Mesenchymal stem cell (in vitro differentiated cells and primary cell): ENCODE results near the gene CHMP6.

Source experiments
- DNase-seq: peaks from one replicate; pipeline ENCODE4 v3.0.0-alpha.2; 2013
- H2AFZ ChIP-seq: one replicate; pipeline ENCODE4 v1.6.1; 2013; ENCODE audit warnings: low read depth, mild to moderate bottlenecking, control low read depth, inconsistent platforms, low read length, moderate library complexity
- H2AK5ac ChIP-seq: 2 replicates; pipeline ENCODE4 v1.6.1; 2013; ENCODE audit warnings: low read length, moderate library complexity, mild to moderate bottlenecking, inconsistent platforms; ENCODE audit not compliant: severe bottlenecking
- H2BK120ac ChIP-seq: one replicate; pipeline ENCODE4 v1.6.1; 2013; ENCODE audit warnings: low read depth, mild to moderate bottlenecking, inconsistent platforms, low read length, moderate library complexity
- H2BK12ac ChIP-seq, 2 experiments: one replicate each; pipeline ENCODE4 v1.6.1; 2013; ENCODE audit warnings: inconsistent platforms in 2 of 2, low read length in 2 of 2, mild to moderate bottlenecking in 2 of 2, moderate library complexity in 2 of 2, control low read depth in 1 of 2
- H2BK15ac ChIP-seq: one replicate; pipeline ENCODE4 v1.6.1; 2013; ENCODE audit warnings: mild to moderate bottlenecking, low read depth, inconsistent platforms; ENCODE audit not compliant: poor library complexity, severe bottlenecking
- H2BK5ac ChIP-seq: 2 replicates; pipeline ENCODE4 v1.6.1; 2013; ENCODE audit warnings: low read depth, mild to moderate bottlenecking, low read length, control low read depth, inconsistent platforms; ENCODE audit not compliant: poor library complexity, severe bottlenecking
- H3K14ac ChIP-seq, 2 experiments: one replicate each; pipeline ENCODE4 v1.6.1; 2013; ENCODE audit warnings: inconsistent platforms in 2 of 2, low read length in 2 of 2, control low read depth in 1 of 2, mild to moderate bottlenecking in 1 of 2, moderate library complexity in 1 of 2
- H3K18ac ChIP-seq, 2 experiments: one replicate each; pipeline ENCODE4 v1.6.1; 2013; ENCODE audit warnings: inconsistent platforms in 2 of 2, low read length in 2 of 2, control low read depth in 1 of 2, low read depth in 1 of 2, mild to moderate bottlenecking in 1 of 2
- H3K23ac ChIP-seq, 2 experiments: one replicate each; pipeline ENCODE4 v1.6.1; 2013; ENCODE audit warnings: inconsistent platforms in 2 of 2, low read length in 2 of 2, mild to moderate bottlenecking in 2 of 2, moderate library complexity in 2 of 2, control low read depth in 1 of 2
- H3K27ac ChIP-seq: 2 replicates; pipeline ENCODE4 v1.5.1; 2013; ENCODE audit warnings: mild to moderate bottlenecking, moderate library complexity, low read length, control low read depth, inconsistent platforms; ENCODE audit not compliant: poor library complexity, severe bottlenecking
- H3K27me3 ChIP-seq, 2 experiments: 2 replicates each; pipeline versions ENCODE4 v1.6.1 to v1.7.0; 2013; ENCODE audit warnings: low read length in 2 of 2, mild to moderate bottlenecking in 2 of 2, moderate library complexity in 2 of 2, control low read depth in 1 of 2, inconsistent platforms in 1 of 2; ENCODE audit not compliant: control insufficient read depth in 1 of 2, insufficient read depth in 1 of 2
- H3K36me3 ChIP-seq, 2 experiments: 2 replicates each; pipeline versions ENCODE4 v1.6.1 to v1.7.0; 2013; ENCODE audit warnings: low read length in 2 of 2, control low read depth in 1 of 2, inconsistent platforms in 1 of 2, low read depth in 1 of 2, mild to moderate bottlenecking in 1 of 2; ENCODE audit not compliant: insufficient read depth in 2 of 2, control insufficient read depth in 1 of 2
- H3K4ac ChIP-seq, 2 experiments: one replicate each; pipeline ENCODE4 v1.6.1; 2013; ENCODE audit warnings: inconsistent platforms in 2 of 2, low read length in 2 of 2, mild to moderate bottlenecking in 2 of 2, moderate library complexity in 2 of 2, control low read depth in 1 of 2, low read depth in 1 of 2
- H3K4me1 ChIP-seq: 2 replicates; pipeline ENCODE4 v1.6.1; 2013; ENCODE audit warnings: low read depth, low read length, control low read depth; ENCODE audit not compliant: control insufficient read depth, insufficient read depth
- H3K4me2 ChIP-seq: 2 replicates; pipeline ENCODE4 v1.6.1; 2013; ENCODE audit warnings: low read length, mild to moderate bottlenecking, inconsistent platforms; ENCODE audit not compliant: poor library complexity, severe bottlenecking
- H3K4me3 ChIP-seq, 2 experiments: 2 replicates each; pipeline versions ENCODE4 v1.5.1 to v1.7.0; 2013; ENCODE audit warnings: low read length in 2 of 2, mild to moderate bottlenecking in 2 of 2, control low read depth in 1 of 2, low read depth in 1 of 2; ENCODE audit not compliant: insufficient read depth in 1 of 2
- H3K79me1 ChIP-seq: replicated peaks from 2 replicates; pipeline ENCODE4 v1.6.1; 2013; ENCODE audit warnings: mild to moderate bottlenecking, control low read depth, low read length, inconsistent platforms; ENCODE audit not compliant: poor library complexity, severe bottlenecking
- H3K9ac ChIP-seq: 2 replicates; pipeline ENCODE4 v1.7.0; 2013; ENCODE audit warnings: mild to moderate bottlenecking, low read length, moderate library complexity
- H3K9me3 ChIP-seq: 2 replicates; pipeline ENCODE4 v1.7.0; 2013; ENCODE audit warnings: mild to moderate bottlenecking, low read length; ENCODE audit not compliant: control insufficient read depth
- H4K8ac ChIP-seq: one replicate; pipeline ENCODE4 v1.6.1; 2013; ENCODE audit warnings: inconsistent platforms, mild to moderate bottlenecking, low read length, moderate library complexity
- H4K91ac ChIP-seq: one replicate; pipeline ENCODE4 v1.6.1; 2013; ENCODE audit warnings: mild to moderate bottlenecking, low read length, inconsistent platforms
- WGBS: methylation state at CpG from one replicate; pipeline ENCODE4 v1.1.7; 2013; ENCODE audit warnings: mixed read lengths; 5-methylcytosine and 5-hydroxymethylcytosine counted together

Gene CHMP6

GRCh38 chr17:80955671-80956280 lies 35.9 kb upstream of the CHMP6 start:
- no peak overlapping the region for H3K9ac ChIP-seq
- H3K23ac ChIP-seq, result no peak overlapping the region
- no peak overlapping the region for H2BK12ac ChIP-seq
- H3K27me3 ChIP-seq, result no peaks in the 10 kb centered on the region
- no peak overlapping the region for H2BK5ac ChIP-seq
- no peak for DNase-seq
- WGBS, result 96% methylated on average over 16 of the region's 16 CpGs
- H3K79me1 ChIP-seq, result no peaks in the 10 kb centered on the region
- no peak overlapping the region for H4K8ac ChIP-seq
- H4K91ac ChIP-seq, result no peak overlapping the region
- no peak overlapping the region for H2BK15ac ChIP-seq
- no peak overlapping the region for H3K4me3 ChIP-seq
- no peak overlapping the region for H3K14ac ChIP-seq
- no peak overlapping the region for H2BK120ac ChIP-seq
- H2AFZ ChIP-seq, result no peak overlapping the region
- H2AK5ac ChIP-seq, result no peak overlapping the region
- no peak overlapping the region for H3K27ac ChIP-seq
- peaks cover 24 to 57% of the 10 kb centered on the region in 2 experiments for H3K36me3 ChIP-seq
- no peaks in the 10 kb centered on the region for H3K9me3 ChIP-seq
- no peak overlapping the region for H3K18ac ChIP-seq
- H3K4me1 ChIP-seq, result peaks cover 2% of the 10 kb centered on the region
- H3K4me2 ChIP-seq, result no peak overlapping the region
- no peak overlapping the region for H3K4ac ChIP-seq

- Histone ChIP-seq H3K18ac (no peak overlapping the region), H4K91ac (no peak overlapping the region), H2AK5ac (no peak overlapping the region), H2BK5ac (no peak overlapping the region), H3K9me3 (no peaks in the 10 kb centered on the region), H3K14ac (no peak overlapping the region), H3K4me1 (peaks cover 3% of the 10 kb centered on the region), H4K8ac (no peak overlapping the region), H2AFZ (no peak overlapping the region), H2BK120ac (no peak overlapping the region), H3K4ac (no peak overlapping the region), H3K79me1 (no peaks in the 10 kb centered on the region), H3K27me3 (no peaks in the 10 kb centered on the region), H2BK15ac (no peak overlapping the region), H3K27ac (no peak overlapping the region), H3K4me2 (no peak overlapping the region), H3K23ac (no peak overlapping the region), H3K9ac (no peak overlapping the region), H2BK12ac (no peak overlapping the region), H3K4me3 (no peak overlapping the region), H3K36me3 (peaks cover 18 to 54% of the 10 kb centered on the region in 2 experiments)
- DNase-seq, result no peak
- 90% methylated on average over 27 of the region's 29 CpGs for WGBS
Measured at GRCh38 chr17:80956321-80957190, 35.1 kb upstream of the CHMP6 start.

- Histone ChIP-seq H3K27me3 (no peaks in the 10 kb centered on the region), H2BK5ac (no peak overlapping the region), H3K4me2 (no peak overlapping the region), H2BK120ac (no peak overlapping the region), H3K23ac (no peak overlapping the region), H2AFZ (no peak overlapping the region), H3K36me3 (peaks cover 9 to 50% of the 10 kb centered on the region in 2 experiments), H3K27ac (no peak overlapping the region), H4K91ac (no peak overlapping the region), H3K4me1 (peaks cover 4% of the 10 kb centered on the region), H3K9ac (no peak overlapping the region), H4K8ac (no peak overlapping the region), H3K4me3 (no peak overlapping the region), H3K18ac (no peak overlapping the region), H2BK15ac (no peak overlapping the region), H3K14ac (no peak overlapping the region), H3K79me1 (no peaks in the 10 kb centered on the region), H2BK12ac (no peak overlapping the region), H2AK5ac (no peak overlapping the region), H3K4ac (no peak overlapping the region), H3K9me3 (no peaks in the 10 kb centered on the region)
- 95% methylated on average over 12 of the region's 12 CpGs for WGBS
- no peak for DNase-seq
Measured at GRCh38 chr17:80957461-80957941, 34.1 kb upstream of the CHMP6 start.

- no peak for DNase-seq
- Histone ChIP-seq H3K4me3 (peak overlapping the region in 1 of 2 experiments; percentile 44), H3K14ac (no peak overlapping the region), H2BK120ac (no peak overlapping the region), H3K4me1 (peaks cover 5% of the 10 kb centered on the region), H3K27ac (no peak overlapping the region), H4K8ac (no peak overlapping the region), H3K9ac (peak overlapping the region; percentile 58), H4K91ac (no peak overlapping the region), H3K18ac (no peak overlapping the region), H2BK12ac (no peak overlapping the region), H2BK15ac (no peak overlapping the region), H3K36me3 (peaks cover 0 to 52% of the 10 kb centered on the region in 2 experiments), H3K79me1 (no peaks in the 10 kb centered on the region), H3K4me2 (no peak overlapping the region), H2AK5ac (no peak overlapping the region), H3K4ac (no peak overlapping the region), H2AFZ (no peak overlapping the region), H3K9me3 (no peaks in the 10 kb centered on the region), H2BK5ac (no peak overlapping the region), H3K23ac (no peak overlapping the region), H3K27me3 (no peaks in the 10 kb centered on the region)
- WGBS, result 91% methylated on average over 23 of the region's 23 CpGs
Measured at GRCh38 chr17:80959330-80960036, 32.2 kb upstream of the CHMP6 start.
